HEK293 (cell line): ENCODE results near the gene GALNT9.

Experiments
- KLF9 ChIP-seq: fragments of 450-650 bp; formaldehyde crosslinking; IDR thresholded peaks from 2 replicates; pipeline ENCODE4 v1.5.1; 2016; ENCODE audit warnings: missing biosample characterization, missing genetic modification characterization, low read depth
- RBAK ChIP-seq: fragments of 450-650 bp; formaldehyde crosslinking; IDR thresholded peaks from 2 replicates; pipeline ENCODE4 v1.5.1; 2016; ENCODE audit warnings: missing biosample characterization, missing genetic modification characterization
- WT1 ChIP-seq: fragments of 450-650 bp; formaldehyde crosslinking; IDR thresholded peaks from 2 replicates; pipeline ENCODE4 v1.5.1; 2016; ENCODE audit warnings: missing biosample characterization, missing genetic modification characterization
- ZFP69B ChIP-seq: fragments of 450-650 bp; formaldehyde crosslinking; IDR thresholded peaks from 2 replicates; pipeline ENCODE4 v1.5.1; 2016; ENCODE audit warnings: missing biosample characterization, missing genetic modification characterization
- ZNF133 ChIP-seq: fragments of 450-650 bp; formaldehyde crosslinking; IDR thresholded peaks from 2 replicates; pipeline ENCODE4 v1.5.1; 2016; ENCODE audit warnings: missing biosample characterization, missing genetic modification characterization
- ZNF174 ChIP-seq: fragments of 450-650 bp; formaldehyde crosslinking; IDR thresholded peaks from 2 replicates; pipeline ENCODE4 v1.5.0; 2017; ENCODE audit warnings: missing biosample characterization, mild to moderate bottlenecking, missing genetic modification characterization
- ZNF2 ChIP-seq: fragments of 450-650 bp; formaldehyde crosslinking; IDR thresholded peaks from 2 replicates; pipeline ENCODE4 v1.5.1; 2016; ENCODE audit warnings: missing biosample characterization, missing genetic modification characterization
- ZNF302 ChIP-seq: fragments of 450-650 bp; formaldehyde crosslinking; IDR thresholded peaks from 2 replicates; pipeline ENCODE4 v1.5.1; 2016; ENCODE audit warnings: missing biosample characterization, missing genetic modification characterization, low read depth
- ZNF350 ChIP-seq: fragments of 450-650 bp; formaldehyde crosslinking; IDR thresholded peaks from 2 replicates; pipeline ENCODE4 v1.5.0; 2017; ENCODE audit warnings: missing biosample characterization, mild to moderate bottlenecking, missing genetic modification characterization
- ZNF423 ChIP-seq: fragments of 450-650 bp; formaldehyde crosslinking; IDR thresholded peaks from 2 replicates; pipeline ENCODE4 v1.5.1; 2016; ENCODE audit warnings: missing biosample characterization, missing genetic modification characterization
- ZNF426 ChIP-seq: fragments of 450-650 bp; formaldehyde crosslinking; IDR thresholded peaks from 2 replicates; pipeline ENCODE4 v1.5.1; 2017; ENCODE audit warnings: missing biosample characterization, missing genetic modification characterization, mild to moderate bottlenecking, inconsistent platforms, moderate library complexity
- ZNF433 ChIP-seq: fragments of 450-650 bp; formaldehyde crosslinking; IDR thresholded peaks from 2 replicates; pipeline ENCODE4 v1.5.1; 2016; ENCODE audit warnings: missing biosample characterization, missing genetic modification characterization, low read depth
- ZNF561 ChIP-seq: fragments of 450-650 bp; IDR thresholded peaks from 2 replicates; pipeline ENCODE4 v1.5.1; 2018; ENCODE audit warnings: missing biosample characterization, missing genetic modification characterization, borderline replicate concordance
- ZNF600 ChIP-seq: fragments of 450-650 bp; formaldehyde crosslinking; IDR thresholded peaks from 2 replicates; pipeline ENCODE4 v1.5.1; 2016; ENCODE audit warnings: missing biosample characterization, missing genetic modification characterization
- ZNF624 ChIP-seq: fragments of 450-650 bp; formaldehyde crosslinking; IDR thresholded peaks from 2 replicates; pipeline ENCODE4 v1.5.1; 2017; ENCODE audit warnings: missing biosample characterization, missing genetic modification characterization
- ZNF654 ChIP-seq: fragments of 450-650 bp; formaldehyde crosslinking; IDR thresholded peaks from 2 replicates; pipeline ENCODE4 v1.5.1; 2016; ENCODE audit warnings: low read depth, missing biosample characterization, missing genetic modification characterization
- ZNF658 ChIP-seq: fragments of 450-650 bp; formaldehyde crosslinking; IDR thresholded peaks from 2 replicates; pipeline ENCODE4; 2016; ENCODE audit warnings: missing biosample characterization, missing genetic modification characterization
- ZNF701 ChIP-seq: fragments of 450-650 bp; formaldehyde crosslinking; IDR thresholded peaks from 2 replicates; pipeline ENCODE4 v1.5.1; 2016; ENCODE audit warnings: missing biosample characterization, missing genetic modification characterization
- TF ChIP-seq, protein P1 (sequence below): fragments of 450-650 bp; IDR thresholded peaks from 2 replicates; pipeline ENCODE4 v1.5.1; 2018; ENCODE audit warnings: missing biosample characterization, missing genetic modification characterization
- TF ChIP-seq, protein P2 (sequence below): fragments of 450-650 bp; formaldehyde crosslinking; IDR thresholded peaks from 2 replicates; pipeline ENCODE4 v1.5.1; 2017; ENCODE audit warnings: missing biosample characterization, missing genetic modification characterization
- TF ChIP-seq, protein P3 (sequence below): fragments of 450-650 bp; formaldehyde crosslinking; IDR thresholded peaks from 2 replicates; pipeline ENCODE4 v1.5.1; 2016; ENCODE audit warnings: missing biosample characterization, missing genetic modification characterization, borderline replicate concordance
- TF ChIP-seq, protein P4 (sequence below): fragments of 450-650 bp; formaldehyde crosslinking; IDR thresholded peaks from 2 replicates; pipeline ENCODE4 v1.5.1; 2016; ENCODE audit warnings: missing biosample characterization, missing genetic modification characterization
- TF ChIP-seq, protein P5 (sequence below): fragments of 450-650 bp; formaldehyde crosslinking; IDR thresholded peaks from 2 replicates; pipeline ENCODE4 v1.5.1; 2016; ENCODE audit warnings: missing biosample characterization, missing genetic modification characterization
- TF ChIP-seq, protein P6 (sequence below): fragments of 450-650 bp; formaldehyde crosslinking; IDR thresholded peaks from 2 replicates; pipeline ENCODE4 v1.5.1; 2016; ENCODE audit warnings: missing biosample characterization, missing genetic modification characterization

The GALNT9 gene

DNA sequence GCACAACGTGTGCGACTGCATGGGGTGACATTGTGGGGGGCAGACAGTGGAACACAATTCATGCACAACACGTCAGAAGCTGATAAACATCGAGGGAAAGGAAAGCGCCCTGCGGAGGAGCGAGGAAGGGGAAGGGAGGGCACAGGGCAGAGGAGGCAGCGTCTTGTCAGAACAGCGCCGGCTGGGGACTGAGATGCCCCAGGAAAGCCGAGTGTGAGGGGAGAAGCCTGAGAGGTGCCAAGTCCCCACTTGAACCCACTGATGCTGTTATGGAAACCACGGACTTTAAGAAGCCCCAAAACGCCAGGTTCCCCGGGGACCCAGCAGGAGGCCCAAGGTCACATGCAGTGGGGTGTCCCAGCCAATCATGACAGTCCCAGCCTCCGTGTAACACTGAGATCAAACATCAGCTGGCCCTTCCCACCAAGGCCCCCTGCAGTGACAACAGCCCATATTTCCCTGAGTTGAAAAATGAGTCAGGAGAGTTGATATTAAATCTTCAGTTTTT is 70.0 kb downstream of the GALNT9 start (continued):
- TF ChIP-seq, protein P1, sequence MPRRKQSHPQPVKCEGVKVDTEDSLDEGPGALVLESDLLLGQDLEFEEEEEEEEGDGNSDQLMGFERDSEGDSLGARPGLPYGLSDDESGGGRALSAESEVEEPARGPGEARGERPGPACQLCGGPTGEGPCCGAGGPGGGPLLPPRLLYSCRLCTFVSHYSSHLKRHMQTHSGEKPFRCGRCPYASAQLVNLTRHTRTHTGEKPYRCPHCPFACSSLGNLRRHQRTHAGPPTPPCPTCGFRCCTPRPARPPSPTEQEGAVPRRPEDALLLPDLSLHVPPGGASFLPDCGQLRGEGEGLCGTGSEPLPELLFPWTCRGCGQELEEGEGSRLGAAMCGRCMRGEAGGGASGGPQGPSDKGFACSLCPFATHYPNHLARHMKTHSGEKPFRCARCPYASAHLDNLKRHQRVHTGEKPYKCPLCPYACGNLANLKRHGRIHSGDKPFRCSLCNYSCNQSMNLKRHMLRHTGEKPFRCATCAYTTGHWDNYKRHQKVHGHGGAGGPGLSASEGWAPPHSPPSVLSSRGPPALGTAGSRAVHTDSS (tag by site-specific recombination), result no peak
- TF ChIP-seq, protein P2, sequence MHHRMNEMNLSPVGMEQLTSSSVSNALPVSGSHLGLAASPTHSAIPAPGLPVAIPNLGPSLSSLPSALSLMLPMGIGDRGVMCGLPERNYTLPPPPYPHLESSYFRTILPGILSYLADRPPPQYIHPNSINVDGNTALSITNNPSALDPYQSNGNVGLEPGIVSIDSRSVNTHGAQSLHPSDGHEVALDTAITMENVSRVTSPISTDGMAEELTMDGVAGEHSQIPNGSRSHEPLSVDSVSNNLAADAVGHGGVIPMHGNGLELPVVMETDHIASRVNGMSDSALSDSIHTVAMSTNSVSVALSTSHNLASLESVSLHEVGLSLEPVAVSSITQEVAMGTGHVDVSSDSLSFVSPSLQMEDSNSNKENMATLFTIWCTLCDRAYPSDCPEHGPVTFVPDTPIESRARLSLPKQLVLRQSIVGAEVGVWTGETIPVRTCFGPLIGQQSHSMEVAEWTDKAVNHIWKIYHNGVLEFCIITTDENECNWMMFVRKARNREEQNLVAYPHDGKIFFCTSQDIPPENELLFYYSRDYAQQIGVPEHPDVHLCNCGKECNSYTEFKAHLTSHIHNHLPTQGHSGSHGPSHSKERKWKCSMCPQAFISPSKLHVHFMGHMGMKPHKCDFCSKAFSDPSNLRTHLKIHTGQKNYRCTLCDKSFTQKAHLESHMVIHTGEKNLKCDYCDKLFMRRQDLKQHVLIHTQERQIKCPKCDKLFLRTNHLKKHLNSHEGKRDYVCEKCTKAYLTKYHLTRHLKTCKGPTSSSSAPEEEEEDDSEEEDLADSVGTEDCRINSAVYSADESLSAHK (tag by site-specific recombination), result no peak
- TF ChIP-seq ZNF426 (tag by site-specific recombination) (no peak), ZFP69B (tag by site-specific recombination) (no peak), ZNF600 (tag by site-specific recombination) (peak; percentile 59), ZNF433 (tag by site-specific recombination) (no peak), ZNF701 (tag by site-specific recombination) (no peak), ZNF624 (tag by site-specific recombination) (no peak), ZNF654 (no peak), ZNF133 (tag by site-specific recombination) (no peak), ZNF2 (tag by site-specific recombination) (no peak), ZNF350 (tag by site-specific recombination) (no peak), RBAK (tag by site-specific recombination) (no peak), ZNF561 (tag by site-specific recombination) (no peak), ZNF302 (no peak), WT1 (tag by site-specific recombination) (no peak), KLF9 (tag by site-specific recombination) (no peak), ZNF658 (tag by site-specific recombination) (no peak), ZNF174 (no peak), ZNF423 (tag by site-specific recombination) (peak; percentile 86)
- TF ChIP-seq, protein P3, sequence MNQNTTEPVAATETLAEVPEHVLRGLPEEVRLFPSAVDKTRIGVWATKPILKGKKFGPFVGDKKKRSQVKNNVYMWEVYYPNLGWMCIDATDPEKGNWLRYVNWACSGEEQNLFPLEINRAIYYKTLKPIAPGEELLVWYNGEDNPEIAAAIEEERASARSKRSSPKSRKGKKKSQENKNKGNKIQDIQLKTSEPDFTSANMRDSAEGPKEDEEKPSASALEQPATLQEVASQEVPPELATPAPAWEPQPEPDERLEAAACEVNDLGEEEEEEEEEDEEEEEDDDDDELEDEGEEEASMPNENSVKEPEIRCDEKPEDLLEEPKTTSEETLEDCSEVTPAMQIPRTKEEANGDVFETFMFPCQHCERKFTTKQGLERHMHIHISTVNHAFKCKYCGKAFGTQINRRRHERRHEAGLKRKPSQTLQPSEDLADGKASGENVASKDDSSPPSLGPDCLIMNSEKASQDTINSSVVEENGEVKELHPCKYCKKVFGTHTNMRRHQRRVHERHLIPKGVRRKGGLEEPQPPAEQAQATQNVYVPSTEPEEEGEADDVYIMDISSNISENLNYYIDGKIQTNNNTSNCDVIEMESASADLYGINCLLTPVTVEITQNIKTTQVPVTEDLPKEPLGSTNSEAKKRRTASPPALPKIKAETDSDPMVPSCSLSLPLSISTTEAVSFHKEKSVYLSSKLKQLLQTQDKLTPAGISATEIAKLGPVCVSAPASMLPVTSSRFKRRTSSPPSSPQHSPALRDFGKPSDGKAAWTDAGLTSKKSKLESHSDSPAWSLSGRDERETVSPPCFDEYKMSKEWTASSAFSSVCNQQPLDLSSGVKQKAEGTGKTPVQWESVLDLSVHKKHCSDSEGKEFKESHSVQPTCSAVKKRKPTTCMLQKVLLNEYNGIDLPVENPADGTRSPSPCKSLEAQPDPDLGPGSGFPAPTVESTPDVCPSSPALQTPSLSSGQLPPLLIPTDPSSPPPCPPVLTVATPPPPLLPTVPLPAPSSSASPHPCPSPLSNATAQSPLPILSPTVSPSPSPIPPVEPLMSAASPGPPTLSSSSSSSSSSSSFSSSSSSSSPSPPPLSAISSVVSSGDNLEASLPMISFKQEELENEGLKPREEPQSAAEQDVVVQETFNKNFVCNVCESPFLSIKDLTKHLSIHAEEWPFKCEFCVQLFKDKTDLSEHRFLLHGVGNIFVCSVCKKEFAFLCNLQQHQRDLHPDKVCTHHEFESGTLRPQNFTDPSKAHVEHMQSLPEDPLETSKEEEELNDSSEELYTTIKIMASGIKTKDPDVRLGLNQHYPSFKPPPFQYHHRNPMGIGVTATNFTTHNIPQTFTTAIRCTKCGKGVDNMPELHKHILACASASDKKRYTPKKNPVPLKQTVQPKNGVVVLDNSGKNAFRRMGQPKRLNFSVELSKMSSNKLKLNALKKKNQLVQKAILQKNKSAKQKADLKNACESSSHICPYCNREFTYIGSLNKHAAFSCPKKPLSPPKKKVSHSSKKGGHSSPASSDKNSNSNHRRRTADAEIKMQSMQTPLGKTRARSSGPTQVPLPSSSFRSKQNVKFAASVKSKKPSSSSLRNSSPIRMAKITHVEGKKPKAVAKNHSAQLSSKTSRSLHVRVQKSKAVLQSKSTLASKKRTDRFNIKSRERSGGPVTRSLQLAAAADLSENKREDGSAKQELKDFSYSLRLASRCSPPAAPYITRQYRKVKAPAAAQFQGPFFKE, result no peak
- TF ChIP-seq, protein P4, sequence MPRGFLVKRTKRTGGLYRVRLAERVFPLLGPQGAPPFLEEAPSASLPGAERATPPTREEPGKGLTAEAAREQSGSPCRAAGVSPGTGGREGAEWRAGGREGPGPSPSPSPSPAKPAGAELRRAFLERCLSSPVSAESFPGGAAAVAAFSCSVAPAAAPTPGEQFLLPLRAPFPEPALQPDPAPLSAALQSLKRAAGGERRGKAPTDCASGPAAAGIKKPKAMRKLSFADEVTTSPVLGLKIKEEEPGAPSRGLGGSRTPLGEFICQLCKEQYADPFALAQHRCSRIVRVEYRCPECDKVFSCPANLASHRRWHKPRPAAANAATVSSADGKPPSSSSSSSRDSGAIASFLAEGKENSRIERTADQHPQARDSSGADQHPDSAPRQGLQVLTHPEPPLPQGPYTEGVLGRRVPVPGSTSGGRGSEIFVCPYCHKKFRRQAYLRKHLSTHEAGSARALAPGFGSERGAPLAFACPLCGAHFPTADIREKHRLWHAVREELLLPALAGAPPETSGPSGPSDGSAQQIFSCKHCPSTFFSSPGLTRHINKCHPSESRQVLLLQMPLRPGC (tag by site-specific recombination), result 0 out of 2 replicates have a peak, but pooled peaks have one; percentile 25
- TF ChIP-seq, protein P5, sequence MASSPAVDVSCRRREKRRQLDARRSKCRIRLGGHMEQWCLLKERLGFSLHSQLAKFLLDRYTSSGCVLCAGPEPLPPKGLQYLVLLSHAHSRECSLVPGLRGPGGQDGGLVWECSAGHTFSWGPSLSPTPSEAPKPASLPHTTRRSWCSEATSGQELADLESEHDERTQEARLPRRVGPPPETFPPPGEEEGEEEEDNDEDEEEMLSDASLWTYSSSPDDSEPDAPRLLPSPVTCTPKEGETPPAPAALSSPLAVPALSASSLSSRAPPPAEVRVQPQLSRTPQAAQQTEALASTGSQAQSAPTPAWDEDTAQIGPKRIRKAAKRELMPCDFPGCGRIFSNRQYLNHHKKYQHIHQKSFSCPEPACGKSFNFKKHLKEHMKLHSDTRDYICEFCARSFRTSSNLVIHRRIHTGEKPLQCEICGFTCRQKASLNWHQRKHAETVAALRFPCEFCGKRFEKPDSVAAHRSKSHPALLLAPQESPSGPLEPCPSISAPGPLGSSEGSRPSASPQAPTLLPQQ (tag by site-specific recombination), result no peak
- TF ChIP-seq, protein P6, sequence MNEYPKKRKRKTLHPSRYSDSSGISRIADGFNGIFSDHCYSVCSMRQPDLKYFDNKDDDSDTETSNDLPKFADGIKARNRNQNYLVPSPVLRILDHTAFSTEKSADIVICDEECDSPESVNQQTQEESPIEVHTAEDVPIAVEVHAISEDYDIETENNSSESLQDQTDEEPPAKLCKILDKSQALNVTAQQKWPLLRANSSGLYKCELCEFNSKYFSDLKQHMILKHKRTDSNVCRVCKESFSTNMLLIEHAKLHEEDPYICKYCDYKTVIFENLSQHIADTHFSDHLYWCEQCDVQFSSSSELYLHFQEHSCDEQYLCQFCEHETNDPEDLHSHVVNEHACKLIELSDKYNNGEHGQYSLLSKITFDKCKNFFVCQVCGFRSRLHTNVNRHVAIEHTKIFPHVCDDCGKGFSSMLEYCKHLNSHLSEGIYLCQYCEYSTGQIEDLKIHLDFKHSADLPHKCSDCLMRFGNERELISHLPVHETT, result no peak
